Activated CD4-positive, alpha-beta T cell treated with anti-CD3 and anti-CD28 coated beads, Interleukin-2, amount 50 U/mL, for 48 hours (primary cell): ENCODE data around the gene EPGN.

Experiments used
- DNase-seq, 2 experiments: peaks; one replicate each; pipeline ENCODE4 v3.0.0-alpha.2; 2020

EPGN gene, protein sequence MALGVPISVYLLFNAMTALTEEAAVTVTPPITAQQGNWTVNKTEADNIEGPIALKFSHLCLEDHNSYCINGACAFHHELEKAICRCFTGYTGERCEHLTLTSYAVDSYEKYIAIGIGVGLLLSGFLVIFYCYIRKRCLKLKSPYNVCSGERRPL

GRCh38 chr4:74308215-74308614, at the start of gene EPGN:
Gene EPGN, plus strand, starts transcription at chr4:74308470. Its CDS starts 64 bp downstream, at chr4:74308534.
- DNase-seq: no peak

GRCh38 chr4:74258963-74259362, 49.3 kb upstream of the EPGN start:
- DNase-seq: no peak

DNA sequence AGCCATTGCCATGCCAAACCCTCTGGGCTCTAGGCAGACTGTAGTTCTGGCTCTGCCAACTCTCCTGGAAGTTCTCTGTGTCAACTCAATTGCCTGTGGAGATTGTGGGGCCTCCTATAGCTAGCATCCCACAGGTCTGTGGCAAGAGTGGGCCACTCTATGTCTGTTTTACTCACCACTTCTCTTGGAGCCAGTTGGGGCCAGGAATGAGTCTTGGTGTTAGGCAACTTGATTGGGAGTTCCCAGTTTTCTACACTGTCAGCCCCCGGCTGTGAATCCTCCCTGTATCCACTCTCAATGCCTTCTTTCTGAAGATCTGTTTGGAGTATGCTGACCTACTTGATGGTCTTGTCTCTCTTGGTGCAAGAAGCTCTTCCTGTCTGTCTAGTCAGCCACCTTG, 48.2 kb upstream of the EPGN start:
- no peak for DNase-seq

DNA sequence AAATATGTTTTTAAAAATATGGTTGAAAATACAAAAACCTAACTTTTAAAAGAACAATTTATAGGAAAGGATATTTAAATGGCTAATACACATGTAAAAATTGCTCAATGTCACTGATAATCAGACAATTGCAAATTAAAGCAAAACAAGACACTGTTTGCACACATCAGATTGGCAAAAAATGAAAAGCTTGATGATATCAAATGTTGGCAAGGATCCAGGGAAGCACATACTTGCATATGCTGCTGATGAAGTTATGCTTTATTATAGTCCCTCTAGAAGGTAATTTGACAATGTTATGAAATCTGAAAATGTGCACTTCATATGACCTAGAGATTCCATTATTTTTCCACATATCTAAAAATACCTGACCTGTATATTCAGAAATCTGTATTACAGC, 45.7 kb upstream of the EPGN start:
- DNase-seq: no peak

DNA sequence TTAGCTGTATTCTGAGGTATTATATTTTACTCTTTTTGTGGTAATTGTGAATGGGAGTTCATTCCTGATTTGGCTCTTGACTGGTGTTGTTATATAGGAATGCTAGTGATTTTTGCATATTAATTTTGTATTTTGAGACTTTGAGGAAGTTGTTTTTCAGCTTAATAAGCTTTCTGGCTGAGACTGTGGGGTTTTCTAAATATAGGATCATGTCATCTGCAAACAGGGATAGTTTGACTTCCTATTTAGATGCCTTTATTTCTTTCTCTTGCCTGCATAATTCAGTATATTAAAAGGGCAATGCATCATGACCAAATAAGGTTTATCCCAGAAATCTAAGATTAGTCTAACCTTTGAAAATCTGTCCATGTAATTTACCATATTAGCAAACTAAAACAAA, 44.7 kb upstream of the EPGN start:
- DNase-seq: no peak

- no peak for DNase-seq
These were observed 42.2 kb upstream of the EPGN start for GRCh38 chr4:74266081-74266480.

- DNase-seq: no peak
These were observed 40.2 kb upstream of the EPGN start for GRCh38 chr4:74267998-74268606.

GRCh38 chr4:74268643-74269042, 39.6 kb upstream of the EPGN start:
- DNase-seq: no peak

GRCh38 chr4:74278490-74278889, 29.8 kb upstream of the EPGN start:
- no peak for DNase-seq

- DNase-seq: no peak
These were observed 28.6 kb upstream of the EPGN start for GRCh38 chr4:74279716-74280115.

GRCh38 chr4:74282926-74283325, 25.3 kb upstream of the EPGN start:
- DNase-seq: no peak

GRCh38 chr4:74283614-74284013, 24.7 kb upstream of the EPGN start:
- DNase-seq: no peak

- no peak for DNase-seq
These were observed 24.2 kb upstream of the EPGN start for GRCh38 chr4:74284053-74284452.

DNA sequence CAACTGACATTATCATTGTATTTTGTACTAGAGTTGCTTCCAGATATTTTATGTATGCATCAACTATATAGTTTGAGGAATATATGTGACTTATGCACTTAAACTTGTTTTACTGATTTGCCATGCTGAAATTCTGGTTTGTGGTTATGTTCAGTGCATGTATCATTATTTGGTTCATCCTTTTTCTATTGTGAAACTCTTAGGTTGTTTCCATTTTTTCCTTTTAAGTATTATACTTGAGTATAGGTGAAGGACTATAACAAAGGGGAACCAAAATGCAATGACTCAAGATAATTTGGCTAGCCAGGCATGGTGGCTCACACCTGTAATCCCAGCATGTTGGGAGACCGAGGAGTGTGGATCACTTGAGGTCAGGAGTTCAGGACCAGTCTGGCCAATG, 21.1 kb upstream of the EPGN start:
- DNase-seq: no peak

DNA sequence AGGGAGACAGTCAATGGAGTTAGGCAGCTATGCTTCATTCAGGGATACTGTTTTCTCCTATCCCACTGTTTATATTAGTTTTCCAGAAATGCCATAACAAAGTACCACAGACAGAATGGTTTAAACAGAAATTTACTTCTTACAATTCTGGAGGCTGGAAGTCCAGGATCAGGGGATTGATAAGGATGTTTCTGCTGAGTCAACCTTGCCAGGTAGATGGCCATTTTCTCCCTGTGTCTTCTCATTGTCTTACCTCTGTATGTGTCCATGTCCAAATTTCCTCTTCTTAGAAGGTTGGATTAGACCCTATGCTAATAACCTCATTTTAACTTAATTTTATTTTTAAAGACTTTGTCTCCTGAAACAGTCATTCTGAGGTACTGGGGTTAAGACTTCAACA, 20.5 kb upstream of the EPGN start:
- no peak for DNase-seq

- DNase-seq: no peak
These were observed 16.8 kb upstream of the EPGN start for GRCh38 chr4:74291471-74291870.

- no peak for DNase-seq
These were observed 16.0 kb upstream of the EPGN start for GRCh38 chr4:74292111-74292870.

- DNase-seq: no peak
These were observed 14.7 kb upstream of the EPGN start for GRCh38 chr4:74293558-74293957.

GRCh38 chr4:74294681-74295080, 13.6 kb upstream of the EPGN start:
- DNase-seq: no peak

DNA sequence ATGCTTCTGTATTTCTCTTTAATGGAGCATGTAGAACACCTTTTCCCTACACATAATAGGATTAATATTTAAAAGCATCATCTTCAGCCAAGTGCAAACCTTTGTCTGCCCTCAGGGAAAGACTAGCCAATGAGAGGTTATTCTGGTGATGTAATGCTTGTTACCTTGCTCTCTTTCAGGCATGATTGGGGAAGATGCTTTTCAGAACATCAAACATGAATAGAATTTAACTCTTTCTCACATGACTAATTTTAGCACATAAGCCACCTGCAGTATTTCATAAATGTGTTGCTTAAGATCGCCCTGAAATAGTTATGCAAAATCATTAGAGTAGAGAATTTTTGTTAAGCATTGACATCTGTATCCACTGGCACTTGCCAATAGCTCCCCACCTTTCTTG, 10.7 kb upstream of the EPGN start:
- no peak for DNase-seq

DNA sequence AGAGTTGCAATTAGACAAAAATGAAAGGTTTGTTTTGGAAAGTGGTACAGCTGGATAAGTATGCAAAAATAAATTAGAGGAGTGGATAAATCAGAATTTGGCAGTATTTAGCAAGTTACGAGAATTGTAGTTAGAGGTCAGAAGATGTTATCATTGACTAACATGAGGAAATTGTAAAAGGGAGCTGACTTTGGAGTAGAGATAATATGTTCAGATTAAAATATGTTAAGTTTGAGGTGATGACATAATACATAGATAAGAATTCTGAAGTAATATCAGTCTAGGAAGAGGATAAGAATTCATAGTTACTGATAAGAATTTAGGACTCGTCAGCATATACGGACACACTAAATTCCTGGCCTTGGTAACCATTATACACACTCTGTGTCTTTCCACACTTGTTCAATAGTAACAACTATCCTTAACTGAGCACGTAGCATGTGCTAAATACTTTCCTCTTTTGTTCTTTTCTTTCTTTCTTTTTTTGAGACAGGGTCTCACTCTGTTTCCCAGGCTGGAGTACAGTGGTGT, 4.1 kb upstream of the EPGN start:
- DNase-seq: no peak

DNA sequence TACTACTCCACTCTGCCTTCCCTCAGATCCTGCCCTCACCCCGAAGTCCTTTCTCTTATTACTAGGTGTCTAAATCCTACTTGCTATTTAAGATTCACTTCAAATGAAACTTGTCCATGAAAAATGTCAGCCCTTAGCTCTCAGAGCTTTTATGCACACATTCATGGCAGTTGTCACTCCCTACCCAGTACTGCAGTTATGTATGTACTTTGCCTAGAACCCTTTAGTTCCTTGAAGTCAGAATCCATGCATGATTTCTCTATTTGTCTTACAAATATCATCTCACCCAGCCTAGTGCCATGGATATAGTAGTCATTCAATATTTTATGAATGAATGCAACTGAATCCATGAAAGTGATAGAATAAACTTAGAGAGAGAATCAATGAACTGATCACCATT, 3.3 kb upstream of the EPGN start:
- DNase-seq: no peak

DNA sequence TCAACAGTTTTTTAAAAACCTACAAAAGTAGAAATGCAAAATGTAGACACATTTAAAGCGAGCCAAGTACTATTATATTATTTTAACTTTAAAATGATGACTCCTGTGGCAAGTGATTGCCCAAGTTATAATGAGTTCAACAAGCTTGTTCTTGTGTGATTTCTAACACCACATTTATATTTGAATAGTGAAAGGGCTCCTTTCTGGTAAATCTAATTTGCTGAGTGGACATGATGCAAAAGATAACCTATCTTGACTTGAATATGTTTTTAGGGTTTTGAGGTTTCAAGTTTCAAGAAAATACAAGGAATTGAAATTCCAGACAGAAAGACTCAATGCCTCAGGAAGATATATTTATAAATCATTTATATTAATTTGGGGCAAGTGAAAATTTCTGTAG, 1.1 kb upstream of the EPGN start:
- no peak for DNase-seq

DNA sequence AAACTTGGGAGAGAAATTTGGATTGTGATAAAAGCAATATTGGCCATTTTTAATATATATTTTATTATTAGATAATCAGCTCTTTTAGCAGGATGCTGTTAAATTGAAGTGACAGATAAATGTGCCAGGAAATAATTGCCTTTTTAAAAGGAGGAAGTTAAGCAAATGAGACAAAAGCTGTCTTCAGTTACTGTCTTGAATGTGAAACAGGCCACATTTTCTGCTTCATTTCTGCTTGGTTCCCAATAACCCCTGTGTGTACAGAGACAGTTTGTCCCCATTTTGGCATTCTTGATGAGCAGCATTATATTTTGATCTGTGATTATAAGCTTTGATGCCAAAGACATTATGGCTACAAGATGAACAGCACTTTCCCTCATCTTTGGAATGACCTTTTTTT, 953 bp downstream of the EPGN start:
- DNase-seq: no peak
